SU-DHL-6 (cell line): ENCODE results near the gene ZNF184.

Experiments used
- H2AFZ ChIP-seq: fragments of 200-600 bp; sonication (generic); 2 replicates; pipeline ENCODE4 v1.6.1; 2014; ENCODE audit warnings: low read depth, mild to moderate bottlenecking, moderate library complexity, mixed read lengths, antibody characterized with exemption, low read length; ENCODE audit not compliant: severe bottlenecking
- H3F3A ChIP-seq: fragments of 200-600 bp; shearing (Covaris generic); 2 replicates; pipeline ENCODE4 v1.6.0; 2016; ENCODE audit warnings: antibody characterized with exemption, mild to moderate bottlenecking; ENCODE audit not compliant: insufficient read depth
- H3K27ac ChIP-seq: fragments of 200-600 bp; sonication (generic); 2 replicates; pipeline ENCODE4 v1.5.1; 2016; ENCODE audit warnings: low read depth, mild to moderate bottlenecking, low read length, moderate library complexity, mixed read lengths
- H3K27me3 ChIP-seq: fragments of 200-600 bp; sonication (generic), shearing (Covaris generic); 2 replicates; pipeline ENCODE4 v1.6.0; 2014; ENCODE audit warnings: mild to moderate bottlenecking, low read length
- H3K36me3 ChIP-seq: fragments of 200-600 bp; sonication (generic); 2 replicates; pipeline ENCODE4 v1.6.1; 2014; ENCODE audit warnings: mild to moderate bottlenecking, low read length, mixed read lengths
- H3K4me2 ChIP-seq: fragments of 300-600, 200-600 bp; shearing (Covaris generic), sonication (generic); 2 replicates; pipeline ENCODE4 v1.6.0; 2014; ENCODE audit warnings: low read length, low read depth, mild to moderate bottlenecking; ENCODE audit not compliant: poor library complexity, severe bottlenecking
- H3K4me3 ChIP-seq: fragments of 200-600 bp; sonication (generic); 2 replicates; pipeline ENCODE4 v1.5.1; 2014; ENCODE audit warnings: antibody characterized with exemption, low read length, mild to moderate bottlenecking, mixed read lengths; ENCODE audit not compliant: insufficient read depth, poor library complexity, severe bottlenecking
- H3K79me2 ChIP-seq: fragments of 200-600 bp; sonication (generic); 2 replicates; pipeline ENCODE4 v1.6.1; 2014; ENCODE audit warnings: mild to moderate bottlenecking, low read length, moderate library complexity; ENCODE audit not compliant: insufficient read depth
- H3K9ac ChIP-seq: fragments of 200-600 bp; sonication (generic); 2 replicates; pipeline ENCODE4 v1.7.0; 2014; ENCODE audit warnings: mild to moderate bottlenecking, low read length
- H3K9me2 ChIP-seq: fragments of 200-600 bp; sonication (generic); replicated peaks from 2 replicates; pipeline ENCODE4 v1.6.1; 2014; ENCODE audit warnings: low read length; ENCODE audit not compliant: insufficient read depth
- H3K9me3 ChIP-seq: fragments of 200-600 bp; sonication (generic); 2 replicates; pipeline ENCODE4 v1.6.1; 2014; ENCODE audit warnings: low read length, mixed read lengths; ENCODE audit not compliant: insufficient read depth
- H4K20me1 ChIP-seq: fragments of 200-600 bp; sonication (generic); 2 replicates; pipeline ENCODE4 v1.6.1; 2014; ENCODE audit warnings: low read depth, mild to moderate bottlenecking, antibody characterized with exemption, low read length, moderate library complexity, mixed read lengths
- CTCF ChIP-seq: fragments of 200-600 bp; sonication (generic); IDR thresholded peaks from one replicate; pipeline ENCODE4 v1.5.1; 2017; ENCODE audit warnings: antibody characterized with exemption, mild to moderate bottlenecking, low read length, moderate library complexity; ENCODE audit not compliant: insufficient read depth, poor library complexity, severe bottlenecking
- EZH2phosphoT487 ChIP-seq: fragments of 200-600 bp; sonication (generic), shearing (Covaris generic); conservative IDR thresholded peaks from 2 replicates; pipeline ENCODE4 v1.6.1; 2018; ENCODE audit warnings: mild to moderate bottlenecking, antibody characterized with exemption, low read length, moderate library complexity, mixed read lengths

ZNF184 gene

GRCh38 chr6:27442932-27443331, 30.0 kb downstream of the ZNF184 start:
- H3K27ac ChIP-seq = no peak overlapping the region
- H3K79me2 ChIP-seq = no peaks in the 10 kb centered on the region
- no peaks in the 10 kb centered on the region for H3F3A ChIP-seq
- TF ChIP-seq EZH2phosphoT487 (no peak), CTCF (no peak)
- no peak overlapping the region for H3K9ac ChIP-seq
- H4K20me1 ChIP-seq = no peaks in the 10 kb centered on the region
- H3K9me2 ChIP-seq = no peaks in the 10 kb centered on the region
- peaks cover 3% of the 10 kb centered on the region; the same call in 1 of the 2 replicates for H3K9me3 ChIP-seq
- H3K27me3 ChIP-seq = no peaks in the 10 kb centered on the region
- H3K36me3 ChIP-seq = 0 out of 2 replicates have a peak, but pooled peaks cover 4% of the 10 kb centered on the region
- no peak overlapping the region for H3K4me3 ChIP-seq
- H3K4me2 ChIP-seq = no peak overlapping the region
- H2AFZ ChIP-seq = no peak overlapping the region

DNA sequence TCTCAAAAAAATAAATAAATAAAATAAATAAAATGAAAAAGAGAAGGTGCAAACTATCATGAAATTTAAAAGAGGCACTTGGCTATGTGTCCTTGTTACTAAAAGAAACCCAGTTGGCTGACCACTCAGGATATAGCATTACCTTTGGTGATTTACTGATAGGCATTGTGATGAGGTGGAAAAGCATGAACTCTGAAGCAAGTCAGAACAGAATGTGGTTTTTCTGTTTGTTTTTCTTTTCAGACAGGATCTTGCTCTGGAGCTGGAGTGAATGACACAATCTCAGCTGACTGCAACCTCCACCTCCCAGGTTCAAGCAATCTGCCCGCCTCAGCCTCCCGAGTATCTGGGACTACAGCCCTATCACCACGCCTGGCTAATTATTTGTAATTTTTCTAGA, 31.9 kb downstream of the ZNF184 start:
- H3F3A ChIP-seq = no peaks in the 10 kb centered on the region
- no peaks in the 10 kb centered on the region for H3K36me3 ChIP-seq
- no peaks in the 10 kb centered on the region for H3K27me3 ChIP-seq
- H3K9ac ChIP-seq = no peak overlapping the region
- no peaks in the 10 kb centered on the region for H4K20me1 ChIP-seq
- H2AFZ ChIP-seq = no peak overlapping the region
- TF ChIP-seq CTCF (no peak), EZH2phosphoT487 (no peak)
- no peaks in the 10 kb centered on the region for H3K9me2 ChIP-seq
- H3K4me3 ChIP-seq = no peak overlapping the region
- no peaks in the 10 kb centered on the region for H3K79me2 ChIP-seq
- H3K4me2 ChIP-seq = no peak overlapping the region
- H3K9me3 ChIP-seq = no peaks in the 10 kb centered on the region
- H3K27ac ChIP-seq = no peak overlapping the region

DNA sequence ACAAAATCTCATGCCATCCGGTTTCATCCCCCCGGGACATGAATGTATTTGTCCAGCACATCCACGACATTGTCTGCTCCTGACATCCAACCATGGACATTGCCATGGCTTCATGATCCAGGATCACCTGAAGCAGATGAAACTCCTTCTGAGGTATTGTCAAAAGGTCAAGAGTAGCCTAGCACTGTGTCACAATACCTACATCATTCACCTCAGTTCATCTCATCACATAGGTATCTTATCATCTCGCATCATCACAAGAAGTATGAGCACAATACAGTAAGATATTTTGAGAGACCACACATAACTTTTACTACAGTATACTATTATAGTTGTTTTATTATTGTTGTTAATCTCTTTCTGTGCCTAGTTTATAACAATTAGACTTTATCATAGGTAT, 33.5 kb downstream of the ZNF184 start:
- H3K27me3 ChIP-seq = no peaks in the 10 kb centered on the region
- no peak overlapping the region for H2AFZ ChIP-seq
- no peak overlapping the region for H3K4me2 ChIP-seq
- TF ChIP-seq EZH2phosphoT487 (no peak), CTCF (no peak)
- H3K36me3 ChIP-seq = no peaks in the 10 kb centered on the region
- no peak overlapping the region for H3K4me3 ChIP-seq
- H3K9ac ChIP-seq = no peak overlapping the region
- H3K79me2 ChIP-seq = no peaks in the 10 kb centered on the region
- no peak overlapping the region for H3K27ac ChIP-seq
- H3K9me2 ChIP-seq = no peaks in the 10 kb centered on the region
- H3K9me3 ChIP-seq = no peaks in the 10 kb centered on the region
- H4K20me1 ChIP-seq = no peaks in the 10 kb centered on the region
- H3F3A ChIP-seq = no peaks in the 10 kb centered on the region
